Body of pancreas (tissue), 4 donors: ENCODE results near the gene PDLIM4.

Source experiments
- POLR2A ChIP-seq, 3 donors: fragments of 450-650 bp; IDR thresholded peaks; one replicate each; pipeline ENCODE4 v1.6.1; 2016; ENCODE audit warnings: antibody characterized with exemption in 3 of 3, mild to moderate bottlenecking in 2 of 3
- TF ChIP-seq, protein P1 (sequence below), 7 experiments: fragments of 450-650 bp in 4 of 7; fragments of 200-600 bp in 3 of 7; sonication (generic) in 3 of 7; IDR thresholded peaks; one replicate each; pipeline ENCODE4 v1.5.1; 2016 to 2019; ENCODE audit warnings: antibody characterized with exemption in 7 of 7

DNA sequence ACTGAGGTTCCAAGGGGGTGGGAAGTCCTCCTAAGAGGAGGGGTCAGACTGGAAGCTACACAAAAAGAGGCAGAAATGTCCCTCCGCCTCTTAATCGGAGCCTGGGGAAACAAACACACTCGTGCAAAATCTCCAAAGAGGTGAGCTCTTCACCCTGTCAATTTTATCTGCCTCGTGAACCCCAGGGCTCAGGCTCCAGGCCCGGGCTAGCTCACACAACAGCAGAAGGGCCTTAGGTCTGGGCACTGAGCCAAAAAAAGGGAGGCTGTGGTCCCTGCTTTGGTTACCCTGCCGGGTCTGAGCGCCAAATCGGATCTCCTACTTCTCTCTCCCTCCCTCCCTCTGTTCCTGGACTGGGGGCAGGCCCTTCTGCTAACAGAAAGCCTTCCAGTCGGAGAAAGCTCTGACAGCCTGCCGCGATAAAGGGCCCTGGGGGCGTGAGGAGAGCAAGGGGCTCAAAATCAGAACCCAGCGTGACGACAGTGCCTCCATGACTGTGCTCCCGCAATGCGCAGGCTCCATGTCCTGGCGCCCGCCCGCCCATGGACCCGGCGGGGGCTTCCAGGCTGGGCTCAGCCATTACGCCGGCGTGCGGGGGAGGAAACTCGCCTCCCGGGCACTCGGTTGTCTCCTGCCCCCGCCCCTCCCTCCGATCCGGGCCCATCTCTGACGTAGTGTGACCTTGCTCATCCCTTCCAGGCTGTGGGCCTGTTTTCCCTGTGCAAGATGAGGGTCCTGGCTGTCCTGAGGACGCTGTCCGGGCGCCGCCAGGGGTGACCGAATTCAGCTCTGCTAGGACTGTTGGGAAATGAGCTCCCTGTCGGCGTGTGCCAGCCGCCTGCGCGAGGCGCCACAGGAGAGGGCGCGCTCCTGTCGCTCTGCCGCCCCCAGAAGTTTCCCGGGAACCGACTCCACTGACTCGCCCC is 35.8 kb downstream of the PDLIM4 start:
- peak in 2 of 3 donors; percentile 8 to 77 for TF ChIP-seq POLR2A (IDR thresholded peaks at IDR 0.05)
- TF ChIP-seq, protein P1, sequence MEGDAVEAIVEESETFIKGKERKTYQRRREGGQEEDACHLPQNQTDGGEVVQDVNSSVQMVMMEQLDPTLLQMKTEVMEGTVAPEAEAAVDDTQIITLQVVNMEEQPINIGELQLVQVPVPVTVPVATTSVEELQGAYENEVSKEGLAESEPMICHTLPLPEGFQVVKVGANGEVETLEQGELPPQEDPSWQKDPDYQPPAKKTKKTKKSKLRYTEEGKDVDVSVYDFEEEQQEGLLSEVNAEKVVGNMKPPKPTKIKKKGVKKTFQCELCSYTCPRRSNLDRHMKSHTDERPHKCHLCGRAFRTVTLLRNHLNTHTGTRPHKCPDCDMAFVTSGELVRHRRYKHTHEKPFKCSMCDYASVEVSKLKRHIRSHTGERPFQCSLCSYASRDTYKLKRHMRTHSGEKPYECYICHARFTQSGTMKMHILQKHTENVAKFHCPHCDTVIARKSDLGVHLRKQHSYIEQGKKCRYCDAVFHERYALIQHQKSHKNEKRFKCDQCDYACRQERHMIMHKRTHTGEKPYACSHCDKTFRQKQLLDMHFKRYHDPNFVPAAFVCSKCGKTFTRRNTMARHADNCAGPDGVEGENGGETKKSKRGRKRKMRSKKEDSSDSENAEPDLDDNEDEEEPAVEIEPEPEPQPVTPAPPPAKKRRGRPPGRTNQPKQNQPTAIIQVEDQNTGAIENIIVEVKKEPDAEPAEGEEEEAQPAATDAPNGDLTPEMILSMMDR (IDR thresholded peaks at IDR 0.05) = peak in 4 of 7 experiments; percentile 20 to 31 (median 28)
